WTC11 (cell line): ENCODE data around the gene ADK. TPM values are rescaled to one million over a fixed set of nuclear protein-coding genes. Genes with fewer than 3 reads are reported as not detected.

Experiments
- ATAC-seq: fragments of 200-7000 bp; cut with Tn5 transposase; 2 replicates; pipeline ENCODE4 v1.10.0; 2021; ENCODE audit warnings: mild to moderate bottlenecking, moderate library complexity
- CTCF ChIA-PET: fragments of 300-600 bp; sonication (Branson Sonifier 250); formaldehyde crosslinking; loops from one replicate; lab custom pipeline; 2021; ENCODE audit warnings: antibody characterized with exemption; lab: Charles Lee
- POLR2A ChIA-PET: fragments of 350-600 bp; sonication (Branson Sonifier 250); formaldehyde crosslinking; loops from one replicate; lab custom pipeline; 2021; ENCODE audit warnings: antibody characterized with exemption; lab: Charles Lee
- DNase-seq: peaks from one replicate; pipeline ENCODE4 v3.0.0; 2021; ENCODE audit warnings: low spot score
- H3K27ac Mint-ChIP-seq: 2 replicates; pipeline ENCODE4 v1.8.0; 2021; ENCODE audit warnings: mixed read lengths
- H3K27me3 Mint-ChIP-seq: 2 replicates; pipeline ENCODE4 v1.8.0; 2021; ENCODE audit warnings: low read depth, mild to moderate bottlenecking, moderate library complexity, mixed read lengths
- H3K36me3 Mint-ChIP-seq: 2 replicates; pipeline ENCODE4 v1.8.0; 2021; ENCODE audit warnings: mixed read lengths
- H3K4me1 Mint-ChIP-seq: 2 replicates; pipeline ENCODE4 v1.8.0; 2022; ENCODE audit warnings: mixed read lengths
- H3K4me3 Mint-ChIP-seq: 2 replicates; pipeline ENCODE4 v1.8.0; 2021; ENCODE audit warnings: mild to moderate bottlenecking, moderate library complexity, mixed read lengths
- H3K9me3 Mint-ChIP-seq: 2 replicates; pipeline ENCODE4 v1.8.0; 2021; ENCODE audit warnings: mixed read lengths
- CREB1 ChIP-seq: sonication (generic); formaldehyde crosslinking; IDR thresholded peaks from 2 replicates; pipeline ENCODE4 v1.8.0; 2023; ENCODE audit warnings: mild to moderate bottlenecking, missing genetic modification reagents
- ELF4 ChIP-seq: sonication (generic); formaldehyde crosslinking; IDR thresholded peaks from 2 replicates; pipeline ENCODE4 v1.8.1; 2022; ENCODE audit warnings: low read depth, mild to moderate bottlenecking, moderate library complexity, missing genetic modification reagents
- EMX1 ChIP-seq: fragments of 250-450 bp; sonication (Bioruptor Pico); IDR thresholded peaks from 2 replicates; pipeline ENCODE4 v1.8.0; 2021; ENCODE audit warnings: mild to moderate bottlenecking
- ESRRA ChIP-seq: sonication (generic); formaldehyde crosslinking; IDR thresholded peaks from 2 replicates; pipeline ENCODE4 v1.8.1; 2022; ENCODE audit warnings: mild to moderate bottlenecking, missing genetic modification reagents, borderline replicate concordance
- GTF2I ChIP-seq: fragments of 250-450 bp; sonication (Bioruptor Pico); conservative IDR thresholded peaks from 2 replicates; pipeline ENCODE4 v1.4.0; 2021; ENCODE audit warnings: mild to moderate bottlenecking
- JUN ChIP-seq: sonication (generic); formaldehyde crosslinking; IDR thresholded peaks from 2 replicates; pipeline ENCODE4 v1.8.0; 2023; ENCODE audit warnings: mild to moderate bottlenecking, missing genetic modification reagents
- NFE2L1 ChIP-seq: sonication (generic); formaldehyde crosslinking; IDR thresholded peaks from 2 replicates; pipeline ENCODE4 v1.8.1; 2023; ENCODE audit warnings: missing genetic modification reagents
- OVOL2 ChIP-seq: fragments of 250-450 bp; sonication (Bioruptor Pico); IDR thresholded peaks from 2 replicates; pipeline ENCODE4 v1.9.0; 2021; ENCODE audit warnings: mild to moderate bottlenecking, borderline replicate concordance
- RELA ChIP-seq: sonication (generic); formaldehyde crosslinking; IDR thresholded peaks from 2 replicates; pipeline ENCODE4 v1.8.1; 2022; ENCODE audit warnings: missing genetic modification reagents, mild to moderate bottlenecking, borderline replicate concordance
- SMAD4 ChIP-seq: sonication (generic); formaldehyde crosslinking; IDR thresholded peaks from 2 replicates; pipeline ENCODE4 v1.8.0; 2022; ENCODE audit warnings: mild to moderate bottlenecking, missing genetic modification reagents
- TEAD4 ChIP-seq: sonication (generic); formaldehyde crosslinking; IDR thresholded peaks from 2 replicates; pipeline ENCODE4 v1.8.0; 2022; ENCODE audit warnings: mild to moderate bottlenecking, missing genetic modification reagents
- ZBTB21 ChIP-seq: sonication (generic); formaldehyde crosslinking; IDR thresholded peaks from 2 replicates; pipeline ENCODE4 v1.8.1; 2023; ENCODE audit warnings: mild to moderate bottlenecking, missing genetic modification reagents, borderline replicate concordance
- ZNF138 ChIP-seq: sonication (generic); formaldehyde crosslinking; conservative IDR thresholded peaks from 2 replicates; pipeline ENCODE4 v1.8.1; 2022; ENCODE audit warnings: mild to moderate bottlenecking, moderate library complexity, missing genetic modification reagents
- ZNF232 ChIP-seq: sonication (generic); formaldehyde crosslinking; IDR thresholded peaks from 2 replicates; pipeline ENCODE4 v1.8.0; 2022; ENCODE audit warnings: mild to moderate bottlenecking, missing genetic modification reagents
- ZNF263 ChIP-seq: sonication (generic); formaldehyde crosslinking; IDR thresholded peaks from 2 replicates; pipeline ENCODE4 v1.8.1; 2022; ENCODE audit warnings: low read depth, mild to moderate bottlenecking, moderate library complexity, missing genetic modification reagents
- ZNF416 ChIP-seq: fragments of 250-450 bp; sonication (Bioruptor Pico); IDR thresholded peaks from 2 replicates; pipeline ENCODE4 v1.9.0; 2021; ENCODE audit warnings: mild to moderate bottlenecking, inconsistent platforms
- ZNF423 ChIP-seq: fragments of 250-450 bp; sonication (Bioruptor Pico); IDR thresholded peaks from 2 replicates; pipeline ENCODE4 v2.1.2; 2022; ENCODE audit warnings: mild to moderate bottlenecking, moderate library complexity
- total RNA-seq: library from RNA; stranded (reverse); gene quantifications from 3 replicates; pipeline ENCODE4 v1.2.3, GENCODE V29; 2021
- TF ChIP-seq, protein P1 (sequence below): sonication (generic); formaldehyde crosslinking; IDR thresholded peaks from 2 replicates; pipeline ENCODE4 v1.8.0; 2022; ENCODE audit warnings: missing genetic modification reagents
- TF ChIP-seq, protein P2 (sequence below): sonication (generic); formaldehyde crosslinking; IDR thresholded peaks from 2 replicates; pipeline ENCODE4 v1.8.0; 2023; ENCODE audit warnings: mild to moderate bottlenecking, missing genetic modification reagents
- TF ChIP-seq, protein P3 (sequence below): fragments of 250-450 bp; sonication (Bioruptor Pico); IDR thresholded peaks from 2 replicates; pipeline ENCODE4 v1.9.0; 2021; ENCODE audit warnings: mild to moderate bottlenecking
- TF ChIP-seq, protein P4 (sequence below): sonication (generic); formaldehyde crosslinking; IDR thresholded peaks from 2 replicates; pipeline ENCODE4 v1.8.1; 2022; ENCODE audit warnings: low read depth, mild to moderate bottlenecking, moderate library complexity, missing genetic modification reagents, borderline replicate concordance
- TF ChIP-seq, protein P5 (sequence below): sonication (generic); formaldehyde crosslinking; IDR thresholded peaks from 2 replicates; pipeline ENCODE4 v1.8.1; 2022; ENCODE audit warnings: mild to moderate bottlenecking, missing genetic modification reagents, moderate library complexity, borderline replicate concordance

The ADK gene
- total RNA-seq, 1 experiment from 2014 or later: 32.7 TPM

DNA sequence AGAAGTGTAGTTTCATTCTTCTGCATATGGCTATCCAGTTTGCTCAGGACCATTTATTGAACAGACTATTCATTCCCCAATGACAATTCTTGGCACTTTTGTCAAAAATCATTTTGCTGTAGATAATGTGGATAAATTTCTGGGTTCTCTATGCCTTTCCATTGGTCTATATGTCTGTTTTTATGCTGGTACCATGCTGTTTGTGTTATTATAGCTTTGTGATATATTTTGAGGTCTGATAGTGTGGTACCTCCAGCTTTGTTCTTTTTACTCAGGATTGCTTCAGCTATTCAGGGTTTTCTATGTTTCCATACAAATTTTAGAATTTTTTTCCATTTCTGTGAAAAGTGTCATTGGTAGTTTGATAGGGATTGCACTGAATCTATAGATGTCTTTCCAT lies 360.0 kb downstream of the ADK start:
- ATAC-seq (no peak), DNase-seq (no peak)
- ChIA-PET POLR2A (no interaction called here), CTCF (no interaction called here)
- TF ChIP-seq RELA: no peak
- TF ChIP-seq, protein P1, sequence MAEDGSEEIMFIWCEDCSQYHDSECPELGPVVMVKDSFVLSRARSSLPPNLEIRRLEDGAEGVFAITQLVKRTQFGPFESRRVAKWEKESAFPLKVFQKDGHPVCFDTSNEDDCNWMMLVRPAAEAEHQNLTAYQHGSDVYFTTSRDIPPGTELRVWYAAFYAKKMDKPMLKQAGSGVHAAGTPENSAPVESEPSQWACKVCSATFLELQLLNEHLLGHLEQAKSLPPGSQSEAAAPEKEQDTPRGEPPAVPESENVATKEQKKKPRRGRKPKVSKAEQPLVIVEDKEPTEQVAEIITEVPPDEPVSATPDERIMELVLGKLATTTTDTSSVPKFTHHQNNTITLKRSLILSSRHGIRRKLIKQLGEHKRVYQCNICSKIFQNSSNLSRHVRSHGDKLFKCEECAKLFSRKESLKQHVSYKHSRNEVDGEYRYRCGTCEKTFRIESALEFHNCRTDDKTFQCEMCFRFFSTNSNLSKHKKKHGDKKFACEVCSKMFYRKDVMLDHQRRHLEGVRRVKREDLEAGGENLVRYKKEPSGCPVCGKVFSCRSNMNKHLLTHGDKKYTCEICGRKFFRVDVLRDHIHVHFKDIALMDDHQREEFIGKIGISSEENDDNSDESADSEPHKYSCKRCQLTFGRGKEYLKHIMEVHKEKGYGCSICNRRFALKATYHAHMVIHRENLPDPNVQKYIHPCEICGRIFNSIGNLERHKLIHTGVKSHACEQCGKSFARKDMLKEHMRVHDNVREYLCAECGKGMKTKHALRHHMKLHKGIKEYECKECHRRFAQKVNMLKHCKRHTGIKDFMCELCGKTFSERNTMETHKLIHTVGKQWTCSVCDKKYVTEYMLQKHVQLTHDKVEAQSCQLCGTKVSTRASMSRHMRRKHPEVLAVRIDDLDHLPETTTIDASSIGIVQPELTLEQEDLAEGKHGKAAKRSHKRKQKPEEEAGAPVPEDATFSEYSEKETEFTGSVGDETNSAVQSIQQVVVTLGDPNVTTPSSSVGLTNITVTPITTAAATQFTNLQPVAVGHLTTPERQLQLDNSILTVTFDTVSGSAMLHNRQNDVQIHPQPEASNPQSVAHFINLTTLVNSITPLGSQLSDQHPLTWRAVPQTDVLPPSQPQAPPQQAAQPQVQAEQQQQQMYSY (CRISPR knock-in tag): no peak
- TF ChIP-seq, protein P2, sequence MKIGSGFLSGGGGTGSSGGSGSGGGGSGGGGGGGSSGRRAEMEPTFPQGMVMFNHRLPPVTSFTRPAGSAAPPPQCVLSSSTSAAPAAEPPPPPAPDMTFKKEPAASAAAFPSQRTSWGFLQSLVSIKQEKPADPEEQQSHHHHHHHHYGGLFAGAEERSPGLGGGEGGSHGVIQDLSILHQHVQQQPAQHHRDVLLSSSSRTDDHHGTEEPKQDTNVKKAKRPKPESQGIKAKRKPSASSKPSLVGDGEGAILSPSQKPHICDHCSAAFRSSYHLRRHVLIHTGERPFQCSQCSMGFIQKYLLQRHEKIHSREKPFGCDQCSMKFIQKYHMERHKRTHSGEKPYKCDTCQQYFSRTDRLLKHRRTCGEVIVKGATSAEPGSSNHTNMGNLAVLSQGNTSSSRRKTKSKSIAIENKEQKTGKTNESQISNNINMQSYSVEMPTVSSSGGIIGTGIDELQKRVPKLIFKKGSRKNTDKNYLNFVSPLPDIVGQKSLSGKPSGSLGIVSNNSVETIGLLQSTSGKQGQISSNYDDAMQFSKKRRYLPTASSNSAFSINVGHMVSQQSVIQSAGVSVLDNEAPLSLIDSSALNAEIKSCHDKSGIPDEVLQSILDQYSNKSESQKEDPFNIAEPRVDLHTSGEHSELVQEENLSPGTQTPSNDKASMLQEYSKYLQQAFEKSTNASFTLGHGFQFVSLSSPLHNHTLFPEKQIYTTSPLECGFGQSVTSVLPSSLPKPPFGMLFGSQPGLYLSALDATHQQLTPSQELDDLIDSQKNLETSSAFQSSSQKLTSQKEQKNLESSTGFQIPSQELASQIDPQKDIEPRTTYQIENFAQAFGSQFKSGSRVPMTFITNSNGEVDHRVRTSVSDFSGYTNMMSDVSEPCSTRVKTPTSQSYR (CRISPR knock-in tag): no peak
- TF ChIP-seq ZNF416: no peak
- TF ChIP-seq EMX1 (CRISPR knock-in tag): no peak
- TF ChIP-seq CREB1: no peak
- no peak for TF ChIP-seq ZNF138
- TF ChIP-seq TEAD4 (CRISPR knock-in tag): no peak
- no peak for TF ChIP-seq SMAD4
- TF ChIP-seq NFE2L1: no peak
- TF ChIP-seq, protein P3, sequence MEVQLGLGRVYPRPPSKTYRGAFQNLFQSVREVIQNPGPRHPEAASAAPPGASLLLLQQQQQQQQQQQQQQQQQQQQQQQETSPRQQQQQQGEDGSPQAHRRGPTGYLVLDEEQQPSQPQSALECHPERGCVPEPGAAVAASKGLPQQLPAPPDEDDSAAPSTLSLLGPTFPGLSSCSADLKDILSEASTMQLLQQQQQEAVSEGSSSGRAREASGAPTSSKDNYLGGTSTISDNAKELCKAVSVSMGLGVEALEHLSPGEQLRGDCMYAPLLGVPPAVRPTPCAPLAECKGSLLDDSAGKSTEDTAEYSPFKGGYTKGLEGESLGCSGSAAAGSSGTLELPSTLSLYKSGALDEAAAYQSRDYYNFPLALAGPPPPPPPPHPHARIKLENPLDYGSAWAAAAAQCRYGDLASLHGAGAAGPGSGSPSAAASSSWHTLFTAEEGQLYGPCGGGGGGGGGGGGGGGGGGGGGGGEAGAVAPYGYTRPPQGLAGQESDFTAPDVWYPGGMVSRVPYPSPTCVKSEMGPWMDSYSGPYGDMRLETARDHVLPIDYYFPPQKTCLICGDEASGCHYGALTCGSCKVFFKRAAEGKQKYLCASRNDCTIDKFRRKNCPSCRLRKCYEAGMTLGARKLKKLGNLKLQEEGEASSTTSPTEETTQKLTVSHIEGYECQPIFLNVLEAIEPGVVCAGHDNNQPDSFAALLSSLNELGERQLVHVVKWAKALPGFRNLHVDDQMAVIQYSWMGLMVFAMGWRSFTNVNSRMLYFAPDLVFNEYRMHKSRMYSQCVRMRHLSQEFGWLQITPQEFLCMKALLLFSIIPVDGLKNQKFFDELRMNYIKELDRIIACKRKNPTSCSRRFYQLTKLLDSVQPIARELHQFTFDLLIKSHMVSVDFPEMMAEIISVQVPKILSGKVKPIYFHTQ (CRISPR knock-in tag): no peak
- TF ChIP-seq ELF4 (CRISPR knock-in tag): no peak
- TF ChIP-seq OVOL2 (CRISPR knock-in tag): no peak
- TF ChIP-seq, protein P4, sequence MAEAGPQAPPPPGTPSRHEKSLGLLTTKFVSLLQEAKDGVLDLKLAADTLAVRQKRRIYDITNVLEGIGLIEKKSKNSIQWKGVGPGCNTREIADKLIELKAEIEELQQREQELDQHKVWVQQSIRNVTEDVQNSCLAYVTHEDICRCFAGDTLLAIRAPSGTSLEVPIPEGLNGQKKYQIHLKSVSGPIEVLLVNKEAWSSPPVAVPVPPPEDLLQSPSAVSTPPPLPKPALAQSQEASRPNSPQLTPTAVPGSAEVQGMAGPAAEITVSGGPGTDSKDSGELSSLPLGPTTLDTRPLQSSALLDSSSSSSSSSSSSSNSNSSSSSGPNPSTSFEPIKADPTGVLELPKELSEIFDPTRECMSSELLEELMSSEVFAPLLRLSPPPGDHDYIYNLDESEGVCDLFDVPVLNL (CRISPR knock-in tag): no peak
- TF ChIP-seq ZBTB21 (CRISPR knock-in tag): no peak
- TF ChIP-seq GTF2I (CRISPR knock-in tag): no peak
- TF ChIP-seq ESRRA (CRISPR knock-in tag): no peak
- Mint-ChIP-seq H3K9me3 (peaks cover 47% of the 10 kb centered on the region), H3K4me3 (no peak overlapping the region), H3K4me1 (no peaks in the 10 kb centered on the region), H3K27me3 (no peaks in the 10 kb centered on the region), H3K27ac (no peak overlapping the region), H3K36me3 (peaks cover 34% of the 10 kb centered on the region)

DNA sequence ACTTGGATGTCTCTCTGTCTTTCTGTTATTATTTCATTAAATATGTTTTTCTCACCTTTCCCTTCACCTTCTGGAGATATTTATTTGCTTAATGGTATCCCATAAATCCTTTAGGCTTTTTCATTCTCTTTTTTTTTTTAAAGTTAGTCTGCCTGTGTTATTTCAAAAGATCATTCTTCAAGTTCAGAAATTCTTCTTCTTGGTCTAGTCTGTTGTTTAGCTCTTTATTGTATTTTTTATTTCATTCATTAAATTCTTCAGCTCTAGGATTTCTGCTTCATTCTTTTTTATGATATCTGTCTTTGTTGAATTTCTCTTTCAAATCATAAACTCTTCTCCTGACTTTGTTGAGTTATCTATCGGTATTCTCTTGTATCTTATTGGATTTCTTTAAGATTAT lies 363.3 kb downstream of the ADK start:
- DNase-seq (no peak), ATAC-seq (no peak)
- Mint-ChIP-seq H3K4me3 (no peak overlapping the region), H3K4me1 (no peaks in the 10 kb centered on the region), H3K9me3 (peaks cover 47% of the 10 kb centered on the region), H3K27me3 (no peaks in the 10 kb centered on the region), H3K27ac (no peak overlapping the region), H3K36me3 (peaks cover 34% of the 10 kb centered on the region)
- POLR2A ChIA-PET: no interaction called here
- CTCF ChIA-PET: no interaction called here
- TF ChIP-seq SMAD4 (no peak), ZNF263 (CRISPR knock-in tag) (no peak), OVOL2 (CRISPR knock-in tag) (no peak), JUN (CRISPR knock-in tag) (no peak), TEAD4 (CRISPR knock-in tag) (no peak), ZNF423 (CRISPR knock-in tag) (no peak), ZNF232 (no peak)
- TF ChIP-seq, protein P2 (CRISPR knock-in tag): no peak
- TF ChIP-seq, protein P5, sequence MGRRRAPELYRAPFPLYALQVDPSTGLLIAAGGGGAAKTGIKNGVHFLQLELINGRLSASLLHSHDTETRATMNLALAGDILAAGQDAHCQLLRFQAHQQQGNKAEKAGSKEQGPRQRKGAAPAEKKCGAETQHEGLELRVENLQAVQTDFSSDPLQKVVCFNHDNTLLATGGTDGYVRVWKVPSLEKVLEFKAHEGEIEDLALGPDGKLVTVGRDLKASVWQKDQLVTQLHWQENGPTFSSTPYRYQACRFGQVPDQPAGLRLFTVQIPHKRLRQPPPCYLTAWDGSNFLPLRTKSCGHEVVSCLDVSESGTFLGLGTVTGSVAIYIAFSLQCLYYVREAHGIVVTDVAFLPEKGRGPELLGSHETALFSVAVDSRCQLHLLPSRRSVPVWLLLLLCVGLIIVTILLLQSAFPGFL (CRISPR knock-in tag): no peak
